ENCODE results near the gene ADCY4. TPM values are rescaled to one million over a fixed set of nuclear protein-coding genes. Genes with fewer than 3 reads are reported as not detected.

ADCY4 gene
- total and polyA plus RNA-seq, 2 of the 8 experiments (the other 6 are each of a cell fraction or from before 2014, with no cell fraction given): 0.27 to 0.35 TPM

GRCh38 chr14:24296341-24297157 lies 38.3 kb downstream of the ADCY4 start:
- ChIA-PET POLR2A (ENCODE audit: partially characterized antibody) (interaction anchor here (0.8 to 6.1 kb wide), 10 partner anchors 11 to 81 kb away, joined by 3 to 50 read pairs (median 8); partner anchors contain the start of genes CIDEB, GMPR2, LTB4R and LTB4R2), CTCF (ENCODE audit: partially characterized antibody) (interaction anchor here (0.8 to 9.0 kb wide), 22 partner anchors 12 to 140 kb away, joined by 3 to 163 read pairs (median 8); partner anchors contain the start of genes CIDEB, GMPR2, IPO4 and KHNYN)
- H2BK12ac ChIP-seq (ENCODE audit: low read depth, low read length): no peak overlapping the region
- peaks cover 4% of the 10 kb centered on the region; the same call in 1 of the 2 replicates for H3K23me2 ChIP-seq (ENCODE audit: low read depth, low read length)
- no peak overlapping the region for H4K8ac ChIP-seq (ENCODE audit: extremely low read depth, insufficient read depth, low read length)
- peaks cover 2% of the 10 kb centered on the region in 2 experiments for H4K20me1 ChIP-seq (replicated peaks in 1 of 2; ENCODE audit: control insufficient read depth in 1 of 2, insufficient read depth in 2 of 2, low read length in 2 of 2)
- peaks cover 4 to 13% of the 10 kb centered on the region in 2 experiments; a peak in 2 of 4 replicates for H3K79me2 ChIP-seq (ENCODE audit: control insufficient read depth in 1 of 2, insufficient read depth in 2 of 2, low read length in 2 of 2)
- no peak overlapping the region for H2AK5ac ChIP-seq (ENCODE audit: low read depth, low read length)
- H4K5ac ChIP-seq (ENCODE audit: insufficient read length, low read depth, low read length): no peak overlapping the region
- H3K18ac ChIP-seq (ENCODE audit: extremely low read depth, low read length): no peak overlapping the region
- DNase-seq (ENCODE audit: low read depth in 1 of 2, low spot score in 2 of 2): peak; percentile 57 to 62
- H2BK15ac ChIP-seq (ENCODE audit: low read length): no peak overlapping the region
- no peak overlapping the region for H2BK20ac ChIP-seq (ENCODE audit: low read length)
- H3K56ac ChIP-seq (replicated peaks; ENCODE audit: insufficient read length, low read depth, low read length): no peak overlapping the region
- H2BK5ac ChIP-seq (ENCODE audit: low read depth, low read length): no peak overlapping the region
- no peak overlapping the region for H3K9ac ChIP-seq (replicated peaks in 1 of 4; ENCODE audit: extremely low read depth in 1 of 4, low read depth in 3 of 4, low read length in 3 of 4)
- H3K9me3 ChIP-seq (ENCODE audit: insufficient read depth in 2 of 2, low read depth in 1 of 2, low read length in 1 of 2): no peaks in the 10 kb centered on the region
- H3K27me3 ChIP-seq (replicated peaks in 1 of 4; ENCODE audit: control insufficient read depth in 3 of 4, extremely low read depth in 1 of 4, insufficient read depth in 3 of 4, low read length in 3 of 4): no peaks in the 10 kb centered on the region
- H2BK120ac ChIP-seq (replicated peaks; ENCODE audit: low read depth, low read length): no peak overlapping the region
- peaks cover 5% of the 10 kb centered on the region; the same call in 1 of the 2 replicates for H3K79me1 ChIP-seq (ENCODE audit: low read depth, low read length)
- peak; percentile 89 for FAIRE-seq
- no peak overlapping the region for H3K4ac ChIP-seq (replicated peaks; ENCODE audit: insufficient read length, low read depth, low read length)
- no peak overlapping the region for H3K4me3 ChIP-seq (ENCODE audit: extremely low read depth in 1 of 4, insufficient read depth in 2 of 4, low read depth in 3 of 4, low read length in 4 of 4)
- WGBS, 2 experiments (ENCODE audit: extremely low coverage in 1 of 2, insufficient coverage in 1 of 2, insufficient read length in 1 of 2, insufficient replicate concordance in 2 of 2, low coverage in 1 of 2, low lambda C conversion rate in 2 of 2, missing lambda C conversion rate in 1 of 2): 74% methylated on average over 12 of the region's 12 CpGs; no CpG with 5 or more reads in 1 of the 2 experiments
- no peak overlapping the region for H3K23ac ChIP-seq (ENCODE audit: insufficient read length)
- no peak overlapping the region for H3K27ac ChIP-seq (ENCODE audit: low read depth, low read length)
- H3K4me1 ChIP-seq (replicated peaks in 1 of 4; ENCODE audit: control insufficient read depth in 3 of 4, insufficient read depth in 4 of 4, low read length in 3 of 4): peaks cover 0 to 7% (median 4%) of the 10 kb centered on the region in 4 experiments; a peak in 5 of 7 replicates
- H3K36me3 ChIP-seq (ENCODE audit: control insufficient read depth in 2 of 4, insufficient read depth in 4 of 4, low read length in 3 of 4): peaks cover 2 to 14% (median 4%) of the 10 kb centered on the region in 4 experiments; a peak in 5 of 8 replicates
- H2AFZ ChIP-seq (ENCODE audit: low read length): no peak overlapping the region
- 0 out of 4 replicates have a peak overlapping the region, but pooled peaks of 1 of the 2 experiments have one; percentile 18 for H3K4me2 ChIP-seq (ENCODE audit: insufficient read depth in 1 of 2, low read depth in 2 of 2, low read length in 2 of 2)
- no peak overlapping the region for H3K14ac ChIP-seq (ENCODE audit: insufficient read length)
- no peak overlapping the region for H4K91ac ChIP-seq (replicated peaks; ENCODE audit: insufficient read length, low read length)
- TF ChIP-seq NRF1 (IDR thresholded peaks at IDR 0.05; ENCODE audit: low read depth, low read length): no peak
- no peak for TF ChIP-seq SP1 (IDR thresholded peaks at IDR 0.05; ENCODE audit: low read depth, low read length)
- TF ChIP-seq POLR2AphosphoS5 (IDR thresholded peaks at IDR 0.05; ENCODE audit: low read depth, low read length): no peak
- TF ChIP-seq CTBP2 (IDR thresholded peaks at IDR 0.05; ENCODE audit: borderline replicate concordance, insufficient read depth, insufficient read length, low read length): no peak
- TF ChIP-seq CEBPB (IDR thresholded peaks at IDR 0.05; ENCODE audit: low read depth, low read length): no peak
- 0 out of 2 replicates have a peak, but pooled peaks have one; percentile 11 for TF ChIP-seq CHD2 (IDR thresholded peaks at IDR 0.05; ENCODE audit: low read length)
- 0 out of 2 replicates have a peak, but pooled peaks have one; percentile 27 for TF ChIP-seq CREB1 (IDR thresholded peaks at IDR 0.05)
- TF ChIP-seq GTF2F1 (IDR thresholded peaks at IDR 0.05; ENCODE audit: borderline replicate concordance, low read depth, low read length): no peak
- TF ChIP-seq TEAD4 (IDR thresholded peaks at IDR 0.05; ENCODE audit: low read depth, low read length): 0 out of 2 replicates have a peak, but pooled peaks have one; percentile 17
- TF ChIP-seq BRCA1 (IDR thresholded peaks at IDR 0.05; ENCODE audit: low read depth, low read length): no peak
- TF ChIP-seq YY1 (IDR thresholded peaks at IDR 0.05; ENCODE audit: low read depth, low read length): 0 out of 2 replicates have a peak, but pooled peaks have one; percentile 49
- TF ChIP-seq HDAC2 (IDR thresholded peaks at IDR 0.05; ENCODE audit: borderline replicate concordance in 1 of 2, low read depth in 2 of 2, low read length in 2 of 2): no peak
